ENCODE data around the gene PIK3CA.
"Not testable (repeated sequence)": the region's sequence is repeated elsewhere in the genome, so short reads cannot be mapped to it uniquely, and the experiment has no call there.

Gene PIK3CA

DNA sequence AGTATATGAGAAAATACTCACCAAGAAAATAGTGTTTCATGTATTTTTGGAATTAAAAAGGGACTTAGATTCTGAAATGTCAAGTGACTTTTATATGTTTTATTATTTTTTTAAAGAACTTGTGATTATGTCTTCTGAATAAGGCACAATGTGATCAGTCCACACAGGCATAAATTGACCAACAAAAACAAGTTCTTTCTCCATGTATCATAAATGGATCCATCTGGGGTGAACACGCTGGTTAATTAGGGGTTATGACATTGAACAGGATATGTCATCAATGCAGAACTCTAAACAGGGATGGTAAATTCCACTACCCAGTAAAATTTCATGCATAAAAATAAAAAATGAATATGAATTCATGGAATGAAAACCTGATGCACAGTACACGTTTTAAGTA is 31.3 kb upstream of the PIK3CA start:
- no peak for TF ChIP-seq ZFX (IDR thresholded peaks at IDR 0.05; ENCODE audit: borderline replicate concordance)
- TF ChIP-seq, protein P1, sequence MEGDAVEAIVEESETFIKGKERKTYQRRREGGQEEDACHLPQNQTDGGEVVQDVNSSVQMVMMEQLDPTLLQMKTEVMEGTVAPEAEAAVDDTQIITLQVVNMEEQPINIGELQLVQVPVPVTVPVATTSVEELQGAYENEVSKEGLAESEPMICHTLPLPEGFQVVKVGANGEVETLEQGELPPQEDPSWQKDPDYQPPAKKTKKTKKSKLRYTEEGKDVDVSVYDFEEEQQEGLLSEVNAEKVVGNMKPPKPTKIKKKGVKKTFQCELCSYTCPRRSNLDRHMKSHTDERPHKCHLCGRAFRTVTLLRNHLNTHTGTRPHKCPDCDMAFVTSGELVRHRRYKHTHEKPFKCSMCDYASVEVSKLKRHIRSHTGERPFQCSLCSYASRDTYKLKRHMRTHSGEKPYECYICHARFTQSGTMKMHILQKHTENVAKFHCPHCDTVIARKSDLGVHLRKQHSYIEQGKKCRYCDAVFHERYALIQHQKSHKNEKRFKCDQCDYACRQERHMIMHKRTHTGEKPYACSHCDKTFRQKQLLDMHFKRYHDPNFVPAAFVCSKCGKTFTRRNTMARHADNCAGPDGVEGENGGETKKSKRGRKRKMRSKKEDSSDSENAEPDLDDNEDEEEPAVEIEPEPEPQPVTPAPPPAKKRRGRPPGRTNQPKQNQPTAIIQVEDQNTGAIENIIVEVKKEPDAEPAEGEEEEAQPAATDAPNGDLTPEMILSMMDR (IDR thresholded peaks at IDR 0.05) = no peak

DNA sequence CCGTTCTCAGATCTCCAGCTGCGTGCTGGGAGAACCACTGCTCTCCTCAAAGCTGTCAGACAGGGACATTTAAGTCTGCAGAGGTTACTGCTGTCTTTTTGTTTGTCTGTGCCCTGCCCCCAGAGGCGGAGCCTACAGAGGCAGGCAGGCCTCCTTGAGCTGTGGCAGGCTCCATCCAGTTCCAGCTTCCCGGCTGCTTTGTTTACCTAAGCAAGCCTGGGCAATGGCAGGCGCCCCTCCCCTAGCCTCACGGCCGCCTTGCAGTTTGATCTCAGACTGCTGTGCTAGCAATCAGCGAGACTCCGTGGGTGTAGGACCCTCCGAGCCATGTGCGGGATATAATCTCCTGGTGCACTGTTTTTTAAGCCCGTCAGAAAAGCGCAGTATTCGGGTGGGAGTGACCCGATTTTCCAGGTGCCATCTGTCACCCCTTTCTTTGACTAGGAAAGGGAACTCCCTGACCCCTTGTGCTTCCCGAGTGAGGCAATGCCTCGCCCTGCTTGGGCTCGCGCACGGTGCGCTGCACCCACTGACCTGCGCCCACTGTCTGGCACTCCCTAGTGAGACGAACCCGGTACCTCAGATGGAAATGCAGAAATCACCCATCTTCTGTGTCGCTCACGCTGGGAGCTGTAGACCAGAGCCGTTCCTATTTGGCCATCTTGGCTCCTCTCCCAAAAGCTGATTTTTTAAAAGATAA is 15.8 kb upstream of the PIK3CA start:
- not testable (repeated sequence) for H3K27ac ChIP-seq

More for the DNA sequence above, 31.3 kb upstream of the PIK3CA start:
- no peak overlapping the region for H3K27ac ChIP-seq

DNA sequence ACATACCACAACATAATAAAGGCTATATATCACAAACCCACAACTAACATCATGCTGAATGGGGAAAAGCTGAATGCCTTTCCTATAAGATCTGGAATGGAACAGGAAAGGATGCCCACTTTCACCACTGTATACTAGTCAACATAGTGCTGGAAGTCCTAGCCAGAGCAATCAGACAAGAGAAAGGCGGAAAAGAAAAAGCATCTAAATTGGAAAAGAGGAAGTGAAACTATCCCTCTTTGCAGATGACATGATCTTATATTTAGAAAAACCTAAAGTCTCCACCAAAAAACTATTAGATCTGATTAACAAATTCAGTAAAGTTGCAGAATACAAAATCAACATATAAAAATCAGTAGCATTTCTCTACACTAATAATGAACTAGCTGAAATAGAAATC is 14.6 kb upstream of the PIK3CA start:
- H3K27ac ChIP-seq = no peak overlapping the region
- TF ChIP-seq, protein P1 (IDR thresholded peaks at IDR 0.05) = no peak
- TF ChIP-seq ZFX (IDR thresholded peaks at IDR 0.05; ENCODE audit: borderline replicate concordance) = no peak

DNA sequence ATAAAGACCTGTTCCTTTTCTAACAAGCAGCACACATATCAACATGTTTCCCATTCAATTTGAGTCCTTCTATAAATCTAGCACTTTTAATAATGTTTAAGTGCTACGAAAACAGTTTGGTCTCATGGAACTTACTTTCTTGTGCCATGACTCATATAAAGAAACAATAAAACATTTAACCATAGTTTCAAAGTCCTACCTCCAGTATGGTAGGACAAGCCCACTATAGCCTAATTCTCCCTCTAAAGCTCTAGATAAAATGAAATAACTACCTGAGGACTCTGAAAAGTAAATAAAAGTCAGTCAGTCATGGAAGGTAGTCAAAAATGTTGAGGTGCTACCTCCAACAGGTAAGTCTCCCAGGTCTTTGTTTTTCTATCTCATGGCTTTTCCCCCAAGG is 12.0 kb upstream of the PIK3CA start:
- no peak for TF ChIP-seq ZFX (IDR thresholded peaks at IDR 0.05; ENCODE audit: borderline replicate concordance)
- TF ChIP-seq, protein P1 (IDR thresholded peaks at IDR 0.05) = no peak
- H3K27ac ChIP-seq = no peak overlapping the region

DNA sequence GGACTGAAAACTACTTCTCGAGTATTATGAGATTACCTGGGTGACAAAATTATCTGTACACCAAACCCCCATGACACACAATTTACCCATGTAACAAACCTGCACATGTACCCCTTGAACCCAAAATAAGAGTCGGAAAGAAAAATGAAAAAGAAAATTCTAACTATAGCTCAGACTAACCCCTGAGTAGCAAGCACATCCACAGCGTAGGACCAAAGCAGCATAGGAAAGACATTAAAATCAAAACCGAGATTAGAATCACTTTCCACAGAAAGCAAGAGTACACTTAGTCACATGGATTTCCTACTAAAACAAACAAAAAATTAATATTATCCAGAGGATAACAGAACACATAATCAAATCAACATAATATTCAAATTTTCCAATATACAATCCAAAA is 6.3 kb upstream of the PIK3CA start:
- no peak overlapping the region for H3K27ac ChIP-seq
- TF ChIP-seq, protein P1 (IDR thresholded peaks at IDR 0.05) = no peak
- TF ChIP-seq ZFX (IDR thresholded peaks at IDR 0.05; ENCODE audit: borderline replicate concordance) = no peak

DNA sequence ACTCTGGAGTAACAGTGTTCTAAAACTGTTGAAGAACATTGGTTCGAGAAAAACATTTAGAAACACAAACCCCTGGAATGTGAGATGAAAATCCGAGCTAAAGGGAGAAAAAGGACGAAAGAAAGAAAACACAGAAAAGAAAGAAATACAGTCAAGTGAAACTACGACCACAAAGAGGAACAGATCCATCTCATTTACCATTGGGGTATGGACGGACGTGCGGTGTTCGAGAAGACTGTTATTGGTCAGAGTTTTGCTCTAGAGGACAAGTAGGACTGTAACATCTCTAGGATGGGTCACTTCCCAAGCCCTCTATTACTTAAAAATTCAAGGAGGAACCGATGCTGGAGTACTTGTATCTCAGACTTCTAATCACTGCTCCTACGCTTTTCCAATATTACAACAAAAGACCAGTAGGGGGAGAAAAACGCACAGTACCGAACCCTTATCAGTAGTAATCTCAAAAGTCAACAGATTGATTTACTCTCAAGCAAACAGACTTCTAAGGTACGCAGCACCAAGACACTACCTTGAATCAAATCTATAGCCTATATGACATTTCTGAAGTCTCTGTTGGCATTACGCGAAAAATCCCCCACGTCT is 1.1 kb upstream of the PIK3CA start:
- TF ChIP-seq ZFX (IDR thresholded peaks at IDR 0.05; ENCODE audit: borderline replicate concordance) = no peak
- TF ChIP-seq, protein P1 (IDR thresholded peaks at IDR 0.05) = peak; percentile 82
- H3K27ac ChIP-seq = peak overlapping the region; percentile 80

DNA sequence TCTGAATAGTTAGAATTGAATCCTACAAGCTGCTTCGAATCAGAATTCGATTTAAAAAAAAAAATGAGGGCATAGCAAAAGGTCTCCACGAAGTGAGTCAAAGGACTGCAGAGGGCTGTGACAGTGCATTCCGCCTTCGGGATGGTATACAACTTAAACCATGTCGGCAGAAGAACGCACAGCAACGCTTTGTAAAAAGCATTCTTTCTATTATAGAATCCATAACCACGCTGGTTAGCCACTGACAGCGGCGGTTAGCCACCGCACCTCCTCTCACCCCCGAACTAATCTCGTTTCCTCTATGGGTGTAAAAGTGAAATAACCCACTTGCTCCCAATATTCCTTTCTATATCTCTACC is 664 bp upstream of the PIK3CA start:
- TF ChIP-seq ZFX (IDR thresholded peaks at IDR 0.05; ENCODE audit: borderline replicate concordance) = no peak
- TF ChIP-seq, protein P1 (IDR thresholded peaks at IDR 0.05) = peak; percentile 53
- peak overlapping the region; percentile 80 for H3K27ac ChIP-seq

All from 22Rv1 (cell line).